Mammary epithelial cell (primary cell): ENCODE data around the gene NUF2.

Source experiments
- CTCF ChIP-seq, 2 donors: IDR thresholded peaks in 1 of 2; conservative IDR thresholded peaks in 1 of 2; 2 replicates each; pipeline ENCODE4 v1.5.1; 2011 to 2012; ENCODE audit warnings: inconsistent platforms in 2 of 2, low read length in 2 of 2, mild to moderate bottlenecking in 2 of 2, control low read depth in 1 of 2, low read depth in 1 of 2; ENCODE audit not compliant: insufficient read depth in 1 of 2; ENCODE audit errors: extremely low read depth in 1 of 2
- EZH2 ChIP-seq: IDR thresholded peaks from 2 replicates; pipeline ENCODE4 v1.6.1; 2012; ENCODE audit warnings: low read length, inconsistent platforms, borderline replicate concordance

GRCh38 chr1:163296504-163297263 lies 25.1 kb upstream of the NUF2 start:
- TF ChIP-seq CTCF (conservative IDR thresholded peaks at IDR 0.05 in 1 of 2, IDR thresholded peaks at IDR 0.05 in 1 of 2; ENCODE audit: extremely low read depth in 1 of 2, insufficient read depth in 1 of 2, low read depth in 1 of 2, low read length in 2 of 2) = no peak
- TF ChIP-seq EZH2 = no peak
